Ovary (tissue), 9 donors: ENCODE results near the gene MACROH2A1. TPM values are rescaled to one million over a fixed set of nuclear protein-coding genes. Genes with fewer than 3 reads are reported as not detected.

Experiments
- DNase-seq, 5 donors: peaks; one replicate each; pipeline ENCODE4 v3.0.0-alpha.2; 2019 to 2020
- H3K27ac ChIP-seq, 2 donors: fragments of 200-600 bp; one replicate each; pipeline versions ENCODE4 v1.5.1 to v1.8.0; 2019 to 2022
- H3K27me3 ChIP-seq: fragments of 200-600 bp; one replicate; pipeline ENCODE4 v1.8.0; 2022
- H3K36me3 ChIP-seq: fragments of 200-600 bp; sonication (generic); one replicate; pipeline ENCODE4 v1.5.1; 2019
- H3K4me1 ChIP-seq: one replicate; pipeline ENCODE4 v1.8.1; 2013; ENCODE audit warnings: mild to moderate bottlenecking, moderate library complexity; ENCODE audit not compliant: insufficient read depth
- H3K4me3 ChIP-seq: fragments of 200-600 bp; sonication (generic); one replicate; pipeline ENCODE4 v1.5.1; 2017
- H3K9me3 ChIP-seq, 2 donors: fragments of 200-600 bp in 1 of 2; sonication (generic) in 1 of 2; one replicate each; pipeline versions ENCODE4 v1.5.1 to v1.8.1; 2013 to 2019; ENCODE audit warnings: mild to moderate bottlenecking in 1 of 2, moderate library complexity in 1 of 2
- CTCF ChIP-seq, 3 donors: fragments of 450-650 bp in 2 of 3; fragments of 200-600 bp in 1 of 3; IDR thresholded peaks; one replicate each; pipeline versions ENCODE4 v1.5.1 to v1.8.0; 2016 to 2022; ENCODE audit warnings: antibody characterized with exemption in 3 of 3, mild to moderate bottlenecking in 1 of 3
- EP300 ChIP-seq: sonication (generic); formaldehyde crosslinking; IDR thresholded peaks from one replicate; pipeline ENCODE4 v1.6.1; 2017; ENCODE audit warnings: antibody characterized with exemption
- POLR2A ChIP-seq: fragments of 450-650 bp; IDR thresholded peaks from one replicate; pipeline ENCODE4 v1.6.1; 2017; ENCODE audit warnings: antibody characterized with exemption, mild to moderate bottlenecking, moderate library complexity
- WGBS, 3 donors: extraction: QIAGEN DNeasy Blood & Tissue Kit in 1 of 3; methylation state at CpG; one replicate each; pipeline versions ENCODE4 v1.1.5 to v1.1.7; 2013 to 2017; 5-methylcytosine and 5-hydroxymethylcytosine counted together
- intact Hi-C, 4 donors: fragments of 100-400 bp; cut with DNase I; formaldehyde crosslinking; loops; one replicate each; pipeline versions ENCODE4 v1.11.0 to v1.15.1; 2022 to 2023
- polyA plus RNA-seq, 2 donors: library from polyadenylated mRNA; stranded (reverse); fragments of 200-250 nt in 1 of 2; fragments of 350-450 nt in 1 of 2; fragmentation: Illumina TruSeq in 1 of 2; extraction: RNeasy Lipid Tissue Mini Kit (QIAGEN cat#74804) in 1 of 2; gene quantifications; one replicate each; pipeline ENCODE4 v1.2.3, GENCODE V29; 2013 to 2014
- total RNA-seq, 7 donors: library from RNA; depleted of rRNA in 2 of 7; stranded (reverse); fragments of >200 nt in 2 of 7; fragmentation: NEBNext Ultra II Directional in 3 of 7; extraction: Animal tissue kit (Norgen Biotek cat#: 25700) in 3 of 7; gene quantifications; one replicate each; pipeline versions ENCODE4 v1.1.0 to v1.2.4, GENCODE V29; 2016 to 2023
- donor health status: DM: no; HTN: no; CAD: no; lungs with moderate emphysema.
- donor health status: DM: no; HTN: no; CAD: no.
- donor health status: Bipolar disorder and iron deficiency.
- donor health status: DM: yes; HTN: yes; CAD: no.
- donor health status: DM: no; HTN: no; CAD: no.
- donor health status: DM: yes; HTN: yes; CAD: no.

MACROH2A1 gene
- total and polyA plus RNA-seq, 9 donors = 71.7 to 157 (median 102) TPM

- DNase-seq = no peak
- intact Hi-C loops = no loop called here
- 91 to 97% (median 93%) methylated on average over 7 of the region's 7 CpGs for WGBS, 3 donors
Observed at GRCh38 chr5:135341696-135342550, 57.1 kb downstream of the MACROH2A1 start.

GRCh38 chr5:135341016-135341666 lies 57.9 kb downstream of the MACROH2A1 start:
- Histone ChIP-seq H3K9me3 (no peaks in the 10 kb centered on the region), H3K4me3 (no peak overlapping the region), H3K27me3 (no peaks in the 10 kb centered on the region), H3K4me1 (no peaks in the 10 kb centered on the region), H3K36me3 (no peaks in the 10 kb centered on the region), H3K27ac (no peak overlapping the region)
- TF ChIP-seq CTCF (IDR thresholded peaks at IDR 0.05) (no peak), EP300 (no peak), POLR2A (no peak)
- WGBS, 3 donors = 87 to 97% (median 90%) methylated on average over 5 of the region's 5 CpGs
- intact Hi-C loops = no loop called here
- no peak for DNase-seq

More at GRCh38 chr5:135341696-135342550, 57.1 kb downstream of the MACROH2A1 start:
- Histone ChIP-seq H3K27me3 (no peaks in the 10 kb centered on the region), H3K27ac (no peak overlapping the region), H3K4me3 (no peak overlapping the region), H3K4me1 (no peaks in the 10 kb centered on the region), H3K36me3 (no peaks in the 10 kb centered on the region), H3K9me3 (no peaks in the 10 kb centered on the region)
- TF ChIP-seq POLR2A = no peak
- TF ChIP-seq CTCF (IDR thresholded peaks at IDR 0.05) = no peak
- TF ChIP-seq EP300 = no peak

GRCh38 chr5:135340568-135340967 lies 58.5 kb downstream of the MACROH2A1 start:
- no peak for DNase-seq

GRCh38 chr5:135339623-135340022 lies 59.4 kb downstream of the MACROH2A1 start:
- Histone ChIP-seq H3K4me3 (no peak overlapping the region), H3K9me3 (no peaks in the 10 kb centered on the region), H3K4me1 (no peaks in the 10 kb centered on the region), H3K36me3 (no peaks in the 10 kb centered on the region), H3K27me3 (no peaks in the 10 kb centered on the region), H3K27ac (no peak overlapping the region)
- intact Hi-C loops = no loop called here
- TF ChIP-seq EP300 (no peak), CTCF (IDR thresholded peaks at IDR 0.05) (no peak), POLR2A (no peak)
- DNase-seq = no peak
- WGBS, 3 donors = 83% methylated on average over 4 of the region's 4 CpGs

More at GRCh38 chr5:135340568-135340967, 58.5 kb downstream of the MACROH2A1 start:
- 58 to 63% (median 60%) methylated on average over 2 of the region's 2 CpGs for WGBS, 3 donors
- no peak overlapping the region for H3K27ac ChIP-seq
- intact Hi-C loops = no loop called here
- H3K4me1 ChIP-seq = no peaks in the 10 kb centered on the region
- no peak overlapping the region for H3K4me3 ChIP-seq
- H3K27me3 ChIP-seq = no peaks in the 10 kb centered on the region
- TF ChIP-seq EP300 (no peak), POLR2A (no peak), CTCF (IDR thresholded peaks at IDR 0.05) (no peak)
- no peaks in the 10 kb centered on the region for H3K36me3 ChIP-seq
- no peaks in the 10 kb centered on the region for H3K9me3 ChIP-seq
